ENCODE measurements around the gene VPS52.
"Not testable (repeated sequence)": the region's sequence is repeated elsewhere in the genome, so short reads cannot be mapped to it uniquely, and the experiment has no call there.

Gene VPS52

DNA sequence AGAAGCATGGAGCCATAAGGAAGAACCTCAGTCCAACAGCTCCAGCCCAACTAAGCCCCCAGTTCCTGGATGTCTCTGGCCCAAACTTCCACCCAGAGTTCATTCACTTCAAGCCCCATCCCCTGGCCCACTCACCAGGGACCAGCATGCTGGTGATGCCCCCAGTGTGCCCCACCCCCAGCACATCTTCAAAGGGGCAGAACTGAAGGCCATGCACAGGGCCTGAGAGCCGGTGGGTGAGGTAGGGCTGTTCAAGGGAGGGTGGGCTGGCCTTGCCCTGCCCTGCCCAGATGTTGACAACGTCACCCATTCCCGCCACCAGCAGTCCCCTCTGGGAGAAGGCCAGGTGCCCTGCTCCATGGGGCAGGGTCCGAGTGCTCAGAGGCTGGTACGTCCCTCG, 8.9 kb upstream of the VPS52 start:
- DNase-seq (no peak), ATAC-seq (no peak)

DNA sequence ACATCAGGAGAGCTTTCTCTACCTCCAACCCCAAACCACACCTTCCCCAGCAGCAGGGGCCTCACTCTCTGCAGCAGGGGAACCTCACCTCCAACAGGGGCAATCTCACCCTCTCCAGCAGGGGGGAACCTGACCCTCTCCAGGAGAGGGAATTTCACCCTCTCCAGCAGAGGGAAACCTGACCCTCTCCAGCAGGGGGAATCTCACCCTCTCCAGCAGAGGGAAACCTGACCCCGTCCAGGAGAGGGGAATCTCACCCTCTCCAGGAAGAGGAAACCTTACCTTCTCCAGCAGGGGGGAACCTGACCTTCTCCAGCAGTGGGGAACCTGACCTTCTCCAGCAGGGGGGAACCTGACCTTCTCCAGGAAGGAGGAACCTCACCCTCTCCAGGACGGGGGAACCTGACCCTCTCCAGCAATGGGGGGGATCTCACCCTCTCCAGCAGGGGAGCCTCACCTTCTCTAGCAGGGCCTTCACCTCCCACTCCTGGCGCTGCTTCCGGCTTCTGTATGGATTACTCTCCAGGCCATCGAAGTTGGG, 8.4 kb upstream of the VPS52 start:
- no peak for DNase-seq
- no peak for ATAC-seq

DNA sequence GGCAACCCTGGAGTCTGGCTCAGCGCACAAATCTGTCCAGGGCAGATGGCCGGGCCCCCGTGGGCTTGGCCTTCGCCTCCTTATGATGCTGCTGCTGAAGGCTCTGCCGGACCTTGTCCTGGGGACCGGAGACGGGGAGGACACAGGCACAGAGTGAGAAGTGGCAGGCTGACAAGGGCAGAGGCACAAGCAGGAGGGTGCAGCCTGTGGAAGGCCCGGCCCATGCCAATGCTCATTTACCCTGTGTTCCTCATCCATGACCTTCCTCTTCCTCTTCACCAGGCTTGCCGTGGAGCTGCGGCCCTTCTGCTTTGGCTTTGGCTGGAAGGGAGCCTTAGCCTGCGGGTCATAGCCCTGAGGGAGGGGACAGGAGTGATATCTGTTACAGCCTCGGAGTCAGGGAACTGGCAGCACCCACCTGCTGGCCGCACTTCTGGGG, 7.6 kb upstream of the VPS52 start:
- no peak for ATAC-seq

DNA sequence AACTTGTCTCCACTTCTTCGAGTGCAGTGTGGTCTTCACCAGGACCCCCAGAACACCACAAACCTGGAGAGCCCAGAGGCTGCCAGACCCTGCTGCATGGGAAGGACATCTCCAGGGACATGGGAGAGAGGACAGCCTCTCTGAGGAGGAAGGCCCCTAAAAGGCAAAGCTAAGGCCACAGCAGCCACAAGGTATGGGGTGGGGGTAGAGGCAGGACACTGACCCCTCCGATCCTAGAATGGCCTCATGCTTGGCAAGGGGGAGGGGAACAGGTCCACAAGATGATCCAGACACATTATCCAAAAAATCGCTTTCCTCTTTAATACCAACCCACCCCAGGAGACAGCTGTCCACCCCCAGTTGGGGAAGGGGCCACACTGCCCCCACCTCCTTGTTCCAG, 7.1 kb upstream of the VPS52 start:
- ATAC-seq (no peak), DNase-seq (no peak)

More for the DNA sequence above, 7.6 kb upstream of the VPS52 start:
- DNase-seq, result no peak

DNA sequence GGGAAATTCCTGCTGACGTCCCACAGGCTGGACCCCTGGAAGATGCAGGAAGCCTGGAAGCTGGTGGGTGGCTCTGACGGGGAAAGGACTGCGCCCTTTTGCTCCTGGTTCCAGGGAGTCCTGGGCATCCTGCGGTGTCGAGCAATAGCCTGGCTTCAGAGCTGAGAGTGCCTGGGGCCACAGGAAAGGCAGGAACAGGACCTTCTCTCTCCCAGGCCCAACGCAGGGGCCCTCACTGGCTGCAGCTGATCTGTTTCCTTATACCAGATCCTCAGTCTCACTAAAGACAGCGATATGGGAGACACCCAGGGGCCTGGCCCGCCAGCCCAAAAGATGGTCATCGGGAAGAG, 6.7 kb upstream of the VPS52 start:
- ATAC-seq, result no peak
- DNase-seq, result no peak

DNA sequence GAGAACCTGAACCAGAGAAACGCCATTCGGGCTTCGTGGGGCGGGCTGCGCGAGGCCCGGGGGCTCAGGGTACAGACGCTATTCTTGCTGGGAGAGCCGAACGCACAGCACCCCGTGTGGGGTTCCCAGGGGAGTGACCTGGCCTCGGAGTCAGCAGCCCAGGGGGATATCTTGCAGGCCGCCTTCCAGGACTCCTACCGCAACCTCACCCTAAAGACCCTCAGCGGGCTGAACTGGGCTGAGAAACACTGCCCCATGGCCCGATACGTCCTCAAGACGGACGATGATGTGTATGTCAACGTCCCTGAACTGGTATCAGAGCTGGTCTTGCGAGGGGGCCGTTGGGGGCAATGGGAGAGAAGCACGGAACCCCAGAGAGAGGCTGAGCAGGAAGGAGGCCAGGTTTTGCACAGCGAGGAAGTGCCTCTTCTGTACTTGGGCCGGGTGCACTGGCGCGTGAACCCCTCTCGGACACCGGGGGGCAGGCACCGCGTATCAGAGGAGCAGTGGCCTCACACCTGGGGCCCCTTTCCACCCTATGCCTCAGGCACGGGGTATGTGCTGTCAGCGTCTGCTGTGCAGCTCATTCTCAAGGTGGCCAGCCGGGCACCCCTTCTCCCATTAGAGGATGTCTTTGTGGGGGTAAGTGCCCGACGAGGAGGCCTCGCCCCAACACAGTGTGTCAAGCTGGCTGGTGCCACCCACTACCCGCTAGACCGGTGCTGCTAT, 6.2 kb upstream of the VPS52 start:
- no peak for ATAC-seq
- peak; percentile 50 for DNase-seq

DNA sequence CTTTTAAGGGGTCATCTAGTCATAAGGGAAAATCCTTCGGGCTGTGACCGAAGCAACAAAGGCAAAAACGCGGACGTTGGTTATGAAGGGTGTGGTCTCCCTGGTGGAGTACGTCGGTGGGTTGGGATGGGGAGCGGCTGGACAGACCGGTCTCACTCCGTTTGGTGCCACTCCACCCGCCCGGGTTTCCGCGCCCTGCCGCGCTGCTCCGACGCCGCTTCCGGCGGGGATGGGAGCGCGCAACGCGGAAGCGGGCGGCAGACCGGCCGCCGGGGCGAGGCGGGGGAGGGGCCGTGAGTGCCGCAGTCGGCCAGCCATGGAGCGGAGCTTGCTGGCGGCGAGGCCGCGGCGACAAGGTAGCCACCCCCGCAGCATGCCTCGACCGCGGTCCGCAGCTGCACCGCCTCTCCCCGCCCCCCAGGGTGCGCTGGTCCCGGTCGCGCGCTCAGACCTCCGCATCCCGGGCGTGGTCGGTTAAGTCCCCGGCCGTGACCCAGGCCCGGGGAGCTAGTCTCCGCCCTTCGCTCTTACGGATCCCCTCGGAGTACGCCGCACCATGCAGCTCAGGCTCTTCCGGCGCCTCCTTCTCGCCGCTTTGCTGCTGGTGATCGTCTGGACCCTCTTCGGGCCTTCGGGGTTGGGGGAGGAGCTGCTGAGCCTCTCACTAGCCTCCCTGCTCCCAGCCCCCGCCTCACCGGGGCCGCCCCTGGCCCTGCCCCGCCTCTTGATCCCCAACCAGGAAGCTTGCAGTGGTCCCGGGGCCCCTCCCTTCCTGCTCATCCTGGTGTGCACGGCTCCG, 5.4 kb upstream of the VPS52 start, which contains the start of gene B3GALT4:
TSS of gene B3GALT4 (plus strand) at position 260 of the 799 bp plus-strand sequence. CDS start at position 557, 297 bp downstream.
- DNase-seq (peak; percentile 88), ATAC-seq (peak; percentile 74)

DNA sequence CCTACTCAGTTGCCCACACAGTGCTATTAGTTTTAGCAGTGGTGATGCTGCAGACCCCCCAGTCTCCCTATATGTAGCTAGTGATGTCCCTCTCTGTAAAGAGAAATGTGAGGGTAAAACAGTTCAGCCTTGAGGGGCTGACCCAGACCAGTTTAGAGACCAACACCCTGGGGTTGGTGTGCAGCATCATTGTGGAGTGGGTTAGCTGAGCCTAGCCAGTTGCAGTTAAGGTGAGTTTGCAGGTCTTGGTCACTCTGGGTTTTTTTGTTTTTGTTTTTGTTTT, 4.8 kb upstream of the VPS52 start:
- ATAC-seq, result no peak
- peak; percentile 37 for DNase-seq

DNA sequence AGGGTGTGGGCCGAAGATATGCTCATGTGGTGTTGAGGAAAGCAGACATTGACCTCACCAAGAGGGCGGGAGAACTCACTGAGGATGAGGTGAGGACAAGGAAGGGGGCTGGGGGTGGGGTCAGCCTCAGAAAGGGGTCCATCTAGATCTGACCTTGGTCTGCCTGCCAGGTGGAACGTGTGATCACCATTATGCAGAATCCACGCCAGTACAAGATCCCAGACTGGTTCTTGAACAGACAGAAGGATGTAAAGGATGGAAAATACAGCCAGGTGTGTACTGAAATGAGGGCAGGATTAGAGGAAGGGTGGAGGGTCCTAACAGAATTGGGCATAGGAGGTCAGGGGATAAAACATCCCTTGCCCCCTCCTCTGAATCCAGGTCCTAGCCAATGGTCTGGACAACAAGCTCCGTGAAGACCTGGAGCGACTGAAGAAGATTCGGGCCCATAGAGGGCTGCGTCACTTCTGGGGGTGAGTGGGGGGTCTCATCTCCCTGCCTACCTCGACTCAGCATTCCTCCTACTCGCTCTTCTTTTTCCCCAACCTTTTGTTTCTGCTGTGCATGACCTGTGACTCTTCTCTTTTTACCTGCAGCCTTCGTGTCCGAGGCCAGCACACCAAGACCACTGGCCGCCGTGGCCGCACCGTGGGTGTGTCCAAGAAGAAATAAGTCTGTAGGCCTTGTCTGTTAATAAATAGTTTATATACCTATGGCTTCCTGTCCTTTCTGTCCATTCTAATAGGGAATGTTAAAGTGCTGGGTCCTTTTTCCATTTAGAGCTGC, 4.3 kb upstream of the VPS52 start:
- not testable (repeated sequence) for DNase-seq, ATAC-seq

DNA sequence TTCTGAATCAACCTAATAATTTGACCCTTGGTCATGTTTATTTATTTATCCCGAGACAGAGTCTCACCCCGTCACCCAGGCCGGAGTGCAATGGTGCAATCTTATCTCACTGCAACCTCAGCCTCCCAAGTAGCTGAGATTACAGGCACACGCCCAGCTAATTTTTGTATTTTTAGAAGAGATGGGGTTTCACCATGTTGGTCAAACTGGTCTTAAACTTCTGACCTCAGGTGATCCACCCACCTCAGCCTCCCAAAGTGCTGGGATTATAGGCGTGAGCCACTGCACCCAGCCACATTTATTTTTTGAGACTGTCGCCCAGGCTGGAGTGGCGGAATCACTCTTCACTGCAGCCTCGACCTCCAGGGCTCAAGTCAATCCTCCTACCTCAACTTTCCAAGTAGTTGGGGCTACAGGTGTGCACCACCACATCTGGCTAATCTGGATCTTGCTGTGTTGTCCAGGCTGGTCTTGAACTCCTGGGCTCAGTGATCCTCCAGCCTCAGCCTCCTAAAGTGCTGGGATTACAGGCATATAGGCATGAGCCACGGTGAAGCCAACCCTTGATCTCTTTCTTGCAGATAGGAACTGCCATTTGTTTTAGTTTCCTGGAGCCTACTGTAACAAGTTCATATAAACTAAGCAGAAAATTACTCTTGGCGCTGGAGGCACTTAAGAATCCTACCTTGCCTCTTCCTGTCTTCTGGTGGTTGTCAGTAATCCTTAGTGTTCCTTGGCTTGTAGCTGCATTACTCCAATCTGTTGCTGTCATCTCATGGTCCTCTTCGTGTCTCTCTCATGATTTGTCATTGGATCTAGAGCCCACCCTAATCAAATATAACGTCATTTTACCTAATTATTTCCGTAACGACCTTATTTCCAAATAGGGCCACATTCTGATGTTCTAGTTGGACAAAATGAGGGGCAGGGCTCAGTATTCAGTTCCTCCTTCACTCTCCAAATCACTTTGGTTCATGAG, 2.5 kb upstream of the VPS52 start:
- DNase-seq, result no peak
- ATAC-seq, result no peak

DNA sequence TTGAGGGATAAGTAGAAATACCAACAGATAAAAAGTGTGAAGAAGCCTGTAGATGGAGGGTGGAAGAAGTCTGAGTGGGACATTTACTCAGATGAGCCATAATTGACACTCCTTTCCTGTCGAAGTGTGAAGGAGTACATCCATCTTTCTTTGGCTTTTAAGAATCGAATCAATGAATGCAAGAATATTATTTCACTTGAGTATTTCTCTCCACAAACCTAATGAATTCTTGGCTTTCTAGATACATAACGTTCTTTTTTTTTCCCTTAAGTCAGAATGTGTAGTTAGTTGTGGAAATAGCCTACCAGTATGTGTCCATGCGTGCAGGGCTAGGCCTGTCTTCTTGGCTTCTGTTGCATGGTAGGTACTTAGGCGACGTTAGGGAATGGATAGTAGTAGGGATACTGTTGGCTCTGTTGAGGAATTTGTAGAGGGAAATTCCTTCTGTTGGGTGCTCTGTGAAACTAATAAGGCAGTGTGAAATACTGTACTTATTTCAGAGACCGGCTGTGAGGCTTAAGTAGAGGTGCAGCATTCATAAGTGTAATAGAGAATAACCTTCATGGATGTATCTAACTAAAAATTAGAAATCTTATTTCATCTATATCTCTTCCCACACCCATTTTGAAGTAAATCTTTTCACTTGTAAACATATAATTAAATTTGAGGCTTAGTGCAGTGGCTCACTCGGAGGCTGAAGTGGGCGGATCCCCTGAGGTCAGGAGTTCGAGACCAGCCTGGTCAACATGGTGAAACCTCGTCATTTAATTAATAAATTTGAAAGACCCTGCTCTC, 1.6 kb upstream of the VPS52 start:
- ATAC-seq, result no peak
- no peak for DNase-seq

DNA sequence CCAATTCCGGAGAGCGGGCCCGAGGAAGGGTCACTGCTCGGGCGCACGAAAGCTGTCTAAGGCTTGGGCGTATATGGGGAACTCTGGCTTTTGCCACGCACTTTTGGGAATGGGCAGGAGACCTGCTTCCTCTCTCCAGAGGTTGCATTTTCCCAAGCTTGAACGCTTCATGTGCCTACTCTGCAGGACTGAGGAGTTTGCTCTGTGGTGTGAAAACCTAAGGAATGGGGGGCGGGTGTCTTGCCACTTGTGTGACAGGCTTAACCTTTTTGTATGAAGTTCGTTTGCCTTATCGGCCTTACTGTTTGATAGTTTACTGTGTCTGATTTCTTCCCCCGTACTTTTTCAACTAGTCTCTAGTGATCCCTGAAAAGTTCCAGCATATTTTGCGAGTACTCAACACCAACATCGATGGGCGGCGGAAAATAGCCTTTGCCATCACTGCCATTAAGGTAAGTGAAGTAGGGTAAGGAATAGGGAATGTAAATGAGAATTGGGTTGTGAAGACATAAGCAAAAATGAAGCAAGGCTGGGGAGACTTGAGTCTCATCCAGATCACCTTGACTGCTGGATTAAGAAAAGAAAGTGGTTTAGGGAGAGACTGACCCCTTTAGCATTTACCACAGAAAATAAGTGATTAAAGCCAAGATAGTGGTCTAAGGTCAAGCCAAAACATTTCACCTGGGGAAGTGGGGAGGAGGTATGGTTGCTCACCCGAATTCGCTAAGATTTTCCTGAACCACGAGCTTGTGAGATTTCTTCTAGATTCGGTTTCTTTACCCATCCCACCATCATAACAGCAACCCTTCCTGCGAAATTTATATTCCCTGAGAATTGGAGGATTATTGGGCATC, 826 bp upstream of the VPS52 start:
- no peak for DNase-seq

DNA sequence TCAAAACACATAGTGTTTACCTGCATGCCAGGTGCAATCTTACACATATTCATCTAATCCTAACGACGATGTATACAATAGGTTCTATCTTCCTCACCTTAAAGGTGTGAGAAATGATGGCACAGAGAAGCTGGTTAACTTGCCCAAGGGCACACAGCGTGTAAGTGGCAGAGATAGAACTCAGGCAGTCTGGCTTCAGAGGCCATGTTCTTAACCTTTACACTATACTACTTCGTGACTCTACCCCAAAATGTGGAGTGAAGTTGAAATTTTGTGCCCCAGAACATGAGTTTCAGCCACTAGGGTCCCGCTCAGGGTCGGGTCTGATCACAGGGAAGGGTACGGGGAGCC, 584 bp downstream of the VPS52 start:
- peak; percentile 7 for ATAC-seq
- DNase-seq, result no peak

More for the DNA sequence above, 826 bp upstream of the VPS52 start:
- peak; percentile 1 for ATAC-seq

DNA sequence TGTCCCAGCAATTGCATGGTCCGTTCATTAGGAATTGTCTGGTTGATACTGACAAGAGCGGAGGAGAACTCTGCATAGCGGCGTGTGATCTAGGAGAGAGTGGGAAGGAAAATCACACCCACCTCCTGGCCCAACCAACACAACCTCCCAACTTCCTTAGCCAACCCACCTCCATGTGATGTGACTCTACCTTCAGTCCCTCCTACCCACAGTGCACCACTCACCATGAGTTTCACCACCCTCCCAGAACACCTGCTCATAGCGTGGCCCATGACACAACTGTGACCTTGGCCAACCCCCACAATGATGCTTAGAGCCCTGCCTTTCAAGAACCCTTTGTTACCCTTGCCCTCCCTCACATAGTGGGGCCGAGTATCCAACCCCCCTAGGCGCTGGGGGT, 7.7 kb downstream of the VPS52 start:
- DNase-seq (no peak), ATAC-seq (peak; percentile 37)

DNA sequence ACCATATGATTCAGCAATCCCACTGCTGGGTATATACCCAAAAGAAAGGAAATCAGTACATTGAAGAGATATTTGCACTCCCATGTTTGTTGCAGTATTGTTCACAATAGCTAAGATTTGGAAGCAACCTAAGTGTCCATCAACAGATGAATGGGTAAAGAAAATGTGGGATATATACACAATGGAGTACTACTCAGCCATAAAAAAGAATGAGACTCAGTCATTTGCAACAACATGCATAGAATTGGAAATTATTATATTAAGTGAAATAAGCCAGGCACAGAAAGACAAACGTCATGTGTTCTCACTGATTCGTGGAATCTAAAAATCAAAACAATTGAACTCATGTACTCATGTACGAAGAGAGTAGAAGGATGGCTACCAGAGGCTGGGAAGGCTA, 9.2 kb downstream of the VPS52 start:
- ATAC-seq, result not testable (repeated sequence)

DNA sequence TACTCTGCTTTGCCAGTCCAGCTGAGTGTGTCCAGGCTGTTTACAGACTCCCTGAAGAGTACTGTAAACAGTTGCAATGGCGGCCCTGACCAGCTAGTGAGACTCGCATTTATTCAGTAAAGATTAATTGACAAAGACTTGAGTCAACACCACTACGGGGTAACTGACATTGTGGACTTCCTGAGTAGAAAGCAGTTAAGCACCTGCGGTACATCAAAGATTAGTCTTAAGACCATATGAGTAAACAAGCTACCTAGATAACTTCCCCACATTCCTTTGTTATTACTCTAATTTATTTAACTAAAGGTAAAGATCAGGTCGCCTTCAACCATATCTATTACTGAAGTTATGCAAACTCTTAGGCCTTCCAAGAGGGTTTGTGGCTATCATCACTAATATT, 12.6 kb downstream of the VPS52 start:
- DNase-seq (no peak), ATAC-seq (no peak)

More for the DNA sequence above, 9.2 kb downstream of the VPS52 start:
- not testable (repeated sequence) for DNase-seq

DNA sequence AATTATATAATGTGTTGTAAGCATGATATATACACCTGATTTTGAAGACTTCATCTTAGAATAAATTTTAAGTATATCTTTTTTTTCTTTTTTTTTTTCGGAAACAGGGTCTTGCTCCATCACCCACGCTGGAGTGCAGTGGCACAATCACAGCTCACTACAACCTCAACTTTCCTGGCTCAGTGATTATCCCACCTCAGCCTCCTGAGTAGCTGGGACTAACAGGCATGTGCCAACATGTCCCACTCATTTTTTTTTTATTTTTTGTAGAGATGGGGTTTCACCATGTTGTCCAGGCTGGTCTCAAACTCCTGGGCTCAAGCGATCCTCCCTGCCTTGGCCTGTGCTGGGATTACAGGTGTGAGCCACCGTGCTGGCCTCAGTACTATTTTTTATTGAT, 17.1 kb downstream of the VPS52 start:
- DNase-seq, result no peak
- ATAC-seq, result no peak

DNA sequence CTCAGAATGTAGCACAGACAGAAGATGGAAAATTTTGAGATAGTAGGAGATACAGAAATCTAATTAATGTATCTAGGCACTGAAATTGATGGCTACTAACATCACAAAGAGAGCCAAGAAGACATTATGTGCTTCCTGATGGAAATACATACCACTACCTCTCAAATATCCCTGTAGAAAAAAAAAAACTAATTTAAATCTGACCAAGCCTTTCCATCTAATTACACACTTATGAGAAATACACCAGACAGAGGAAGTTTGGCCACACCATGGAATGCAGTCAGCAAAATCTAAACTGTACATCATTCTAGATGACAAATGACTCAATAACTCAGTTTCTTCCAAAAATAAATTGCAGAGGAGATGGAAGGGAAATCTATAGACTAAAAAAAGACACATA, 18.9 kb downstream of the VPS52 start:
- no peak for DNase-seq
- no peak for ATAC-seq

DNA sequence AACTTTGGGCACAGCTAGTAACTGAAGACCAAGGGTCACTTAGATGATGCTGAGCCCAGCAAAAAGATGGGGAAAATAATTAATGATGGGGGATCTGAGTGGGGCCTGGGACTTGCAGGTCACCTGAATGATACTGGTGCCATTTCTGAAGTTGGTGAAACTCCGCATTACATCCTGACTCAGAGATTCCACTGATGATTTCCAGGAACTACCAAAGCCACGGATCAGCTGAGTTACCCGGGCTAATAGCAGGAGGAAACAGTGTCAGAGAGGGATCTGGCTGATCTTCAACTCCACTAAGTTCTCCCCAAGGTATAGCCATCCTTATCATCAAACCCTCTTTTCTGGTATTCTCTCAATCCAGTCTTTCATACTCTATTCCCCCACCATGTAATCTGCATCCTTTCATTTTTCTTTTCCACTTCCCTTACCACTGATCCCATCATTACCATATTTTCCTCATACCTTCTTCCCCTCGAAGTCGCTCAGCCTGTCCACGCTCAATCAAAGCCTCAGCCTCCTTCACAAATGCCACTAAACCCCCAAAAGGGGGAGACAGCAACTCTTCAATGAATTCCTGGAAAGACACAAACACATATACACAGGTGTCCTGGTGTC, 20.2 kb downstream of the VPS52 start:
- DNase-seq (no peak), ATAC-seq (no peak)

Measured in stimulated activated naive CD8-positive, alpha-beta T cell treated with anti-CD3 and anti-CD28 coated beads, Interleukin-15, Interleukin-2, amounts not matched to agents 100 U/mL and 50 U/mL, for 24 hours (primary cell).